NT2/D1 (cell line): ENCODE results near the gene DENND6B.
"Not testable (repeated sequence)": the region's sequence is repeated elsewhere in the genome, so short reads cannot be mapped to it uniquely, and the experiment has no call there.

Source experiments
- SUZ12 ChIP-seq: IDR thresholded peaks from 2 replicates; pipeline ENCODE4 v1.6.1; 2011; ENCODE audit not compliant: insufficient read length, insufficient read depth; ENCODE audit errors: extremely low read depth
- YY1 ChIP-seq: IDR thresholded peaks from 2 replicates; pipeline ENCODE4 v1.6.1; 2011; ENCODE audit not compliant: insufficient read length, insufficient read depth
- ZNF274 ChIP-seq: IDR thresholded peaks from 2 replicates; pipeline ENCODE4 v1.6.1; 2011; ENCODE audit warnings: mild to moderate bottlenecking, low read depth, low read length

DNA sequence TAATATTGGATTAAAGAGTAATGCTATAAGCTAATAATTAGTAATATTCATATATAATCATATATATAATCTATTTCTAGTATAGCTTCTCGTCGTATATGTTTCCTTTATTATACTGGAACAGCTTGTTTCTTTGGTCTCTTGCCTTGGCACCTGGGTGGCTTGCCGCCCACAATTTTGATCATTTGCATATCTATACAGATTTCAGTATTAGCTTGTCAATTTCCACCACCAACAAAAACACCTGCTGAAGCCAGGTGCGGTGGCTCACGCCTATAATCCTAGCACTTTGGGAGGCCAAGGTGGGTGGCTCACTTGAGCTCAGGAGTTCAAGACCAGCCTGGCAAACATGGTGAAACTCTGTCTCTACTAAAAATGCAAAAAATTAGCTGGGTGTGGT is 7.6 kb upstream of the DENND6B start:
- not testable (repeated sequence) for TF ChIP-seq YY1, ZNF274, SUZ12
